ENCODE measurements around the gene RPL37A.

- no peak for TF ChIP-seq CTCF (IDR thresholded peaks at IDR 0.05; ENCODE audit: low read length)
- TF ChIP-seq EZH2phosphoT487 (IDR thresholded peaks at IDR 0.05; ENCODE audit: low read length) = no peak
- no peak for TF ChIP-seq EZH2 (optimal IDR thresholded peaks at IDR 0.05; ENCODE audit: low read depth, low read length)
Measured at GRCh38 chr2:216463148-216463547, 35.5 kb upstream of the RPL37A start.

Data from MM.1S (cell line).